Erythroblast (primary cell): ENCODE results near the gene REXO2.

ENCODE experiments used
- DNase-seq, 2 experiments: peaks; one replicate each; lab custom pipeline; 2025; lab: John Stamatoyannopoulos, UW
- GATA1 ChIP-seq: IDR thresholded peaks from 2 replicates; pipeline ENCODE4 v1.6.1; 2011; ENCODE audit warnings: low read depth, mild to moderate bottlenecking, control low read depth, low read length, moderate library complexity
- POLR2A ChIP-seq: IDR thresholded peaks from 2 replicates; pipeline ENCODE4 v1.6.1; 2011; ENCODE audit warnings: mild to moderate bottlenecking, low read length

Gene REXO2

GRCh38 chr11:114439229-114440120 lies at the start of gene REXO2:
REXO2 (plus strand) TSS chr11:114439467; CDS start chr11:114439529, 62 bp downstream.
- DNase-seq = peak; percentile 96 to 97
- TF ChIP-seq GATA1 = no peak
- peak; percentile 95 for TF ChIP-seq POLR2A

- no peak for DNase-seq
- TF ChIP-seq POLR2A (no peak), GATA1 (no peak)
These were observed 46.3 kb upstream of the REXO2 start for GRCh38 chr11:114392735-114393667.

GRCh38 chr11:114395736-114396135 lies 43.5 kb upstream of the REXO2 start:
- DNase-seq = peak; percentile 28 to 63
- no peak for TF ChIP-seq GATA1
- no peak for TF ChIP-seq POLR2A

GRCh38 chr11:114396916-114397315 lies 42.4 kb upstream of the REXO2 start:
- DNase-seq = no peak
- TF ChIP-seq GATA1 (no peak), POLR2A (no peak)

- no peak for TF ChIP-seq GATA1
- no peak for TF ChIP-seq POLR2A
These were observed 41.8 kb upstream of the REXO2 start for GRCh38 chr11:114397349-114397982.

GRCh38 chr11:114398303-114398920 lies 40.9 kb upstream of the REXO2 start:
- DNase-seq = no peak
- TF ChIP-seq POLR2A (no peak), GATA1 (no peak)

More at GRCh38 chr11:114397349-114397982, 41.8 kb upstream of the REXO2 start:
- DNase-seq = no peak

GRCh38 chr11:114399490-114400215 lies 39.6 kb upstream of the REXO2 start:
- TF ChIP-seq GATA1 (no peak), POLR2A (no peak)
- DNase-seq = no peak

GRCh38 chr11:114400216-114400914 lies 38.9 kb upstream of the REXO2 start, which contains the start of the genes C11orf71 and RBM7:
C11orf71 (minus strand) TSS chr11:114400511; CDS start chr11:114400331, 180 bp downstream.
RBM7 (plus strand) TSS chr11:114400666; CDS start chr11:114400672, 6 bp downstream.
- peak; percentile 98 to 99 for DNase-seq
- peak; percentile 99 for TF ChIP-seq POLR2A
- TF ChIP-seq GATA1 = no peak

- TF ChIP-seq POLR2A (no peak), GATA1 (no peak)
- DNase-seq = no peak
These were observed 38.4 kb upstream of the REXO2 start for GRCh38 chr11:114400915-114401223.

- TF ChIP-seq GATA1 = no peak
- TF ChIP-seq POLR2A = no peak
- DNase-seq = peak; percentile 28 to 60
These were observed 38.0 kb upstream of the REXO2 start for GRCh38 chr11:114401311-114401710.

- no peak for DNase-seq
- TF ChIP-seq POLR2A (no peak), GATA1 (no peak)
These were observed 26.3 kb upstream of the REXO2 start for GRCh38 chr11:114412946-114413345.

- TF ChIP-seq POLR2A (no peak), GATA1 (no peak)
- no peak for DNase-seq
These were observed 25.3 kb upstream of the REXO2 start for GRCh38 chr11:114413958-114414357.
